Cardiac fibroblast (primary cell): ENCODE data around the gene NATD1.

Experiments used
- DNase-seq, 2 donors: peaks; one replicate each; pipeline versions ENCODE4 v3.0.0 to v3.0.0-alpha.2; 2010; ENCODE audit warnings: low read depth in 2 of 2
- H3K4me3 ChIP-seq, 2 donors: replicated peaks in 1 of 2; 1 replicate in 1 of 2; 2 replicates in 1 of 2; pipeline ENCODE4 v1.5.1; 2011; ENCODE audit warnings: low read depth in 2 of 2, low read length in 2 of 2, mild to moderate bottlenecking in 2 of 2, moderate library complexity in 1 of 2
- TF ChIP-seq, protein P1 (sequence below): IDR thresholded peaks from one replicate; pipeline ENCODE4 v1.5.1; 2011; ENCODE audit warnings: low read depth, mild to moderate bottlenecking, low read length, inconsistent platforms

NATD1 gene

DNA sequence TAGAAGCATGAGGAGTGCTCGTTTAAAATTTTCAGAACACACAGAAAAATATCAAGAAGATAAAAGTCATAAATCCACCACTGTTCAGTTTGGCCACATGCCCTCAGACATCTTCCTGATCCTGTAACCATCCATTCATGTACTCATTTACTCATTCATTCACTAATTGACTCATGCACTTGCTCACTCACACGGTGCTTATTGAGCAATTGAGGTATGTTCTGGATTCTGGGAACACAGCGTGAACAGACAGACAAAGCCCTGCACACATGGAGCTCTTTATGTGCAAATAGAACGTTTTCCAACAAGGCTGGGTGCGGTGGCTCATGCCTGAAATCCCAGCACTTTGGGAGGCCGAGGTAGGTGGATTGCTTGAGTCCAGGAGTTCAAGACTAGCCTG is 10.2 kb upstream of the NATD1 start:
- H3K4me3 ChIP-seq: no peak overlapping the region
- DNase-seq: peak; percentile 39 to 87
- TF ChIP-seq, protein P1, sequence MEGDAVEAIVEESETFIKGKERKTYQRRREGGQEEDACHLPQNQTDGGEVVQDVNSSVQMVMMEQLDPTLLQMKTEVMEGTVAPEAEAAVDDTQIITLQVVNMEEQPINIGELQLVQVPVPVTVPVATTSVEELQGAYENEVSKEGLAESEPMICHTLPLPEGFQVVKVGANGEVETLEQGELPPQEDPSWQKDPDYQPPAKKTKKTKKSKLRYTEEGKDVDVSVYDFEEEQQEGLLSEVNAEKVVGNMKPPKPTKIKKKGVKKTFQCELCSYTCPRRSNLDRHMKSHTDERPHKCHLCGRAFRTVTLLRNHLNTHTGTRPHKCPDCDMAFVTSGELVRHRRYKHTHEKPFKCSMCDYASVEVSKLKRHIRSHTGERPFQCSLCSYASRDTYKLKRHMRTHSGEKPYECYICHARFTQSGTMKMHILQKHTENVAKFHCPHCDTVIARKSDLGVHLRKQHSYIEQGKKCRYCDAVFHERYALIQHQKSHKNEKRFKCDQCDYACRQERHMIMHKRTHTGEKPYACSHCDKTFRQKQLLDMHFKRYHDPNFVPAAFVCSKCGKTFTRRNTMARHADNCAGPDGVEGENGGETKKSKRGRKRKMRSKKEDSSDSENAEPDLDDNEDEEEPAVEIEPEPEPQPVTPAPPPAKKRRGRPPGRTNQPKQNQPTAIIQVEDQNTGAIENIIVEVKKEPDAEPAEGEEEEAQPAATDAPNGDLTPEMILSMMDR: no peak

DNA sequence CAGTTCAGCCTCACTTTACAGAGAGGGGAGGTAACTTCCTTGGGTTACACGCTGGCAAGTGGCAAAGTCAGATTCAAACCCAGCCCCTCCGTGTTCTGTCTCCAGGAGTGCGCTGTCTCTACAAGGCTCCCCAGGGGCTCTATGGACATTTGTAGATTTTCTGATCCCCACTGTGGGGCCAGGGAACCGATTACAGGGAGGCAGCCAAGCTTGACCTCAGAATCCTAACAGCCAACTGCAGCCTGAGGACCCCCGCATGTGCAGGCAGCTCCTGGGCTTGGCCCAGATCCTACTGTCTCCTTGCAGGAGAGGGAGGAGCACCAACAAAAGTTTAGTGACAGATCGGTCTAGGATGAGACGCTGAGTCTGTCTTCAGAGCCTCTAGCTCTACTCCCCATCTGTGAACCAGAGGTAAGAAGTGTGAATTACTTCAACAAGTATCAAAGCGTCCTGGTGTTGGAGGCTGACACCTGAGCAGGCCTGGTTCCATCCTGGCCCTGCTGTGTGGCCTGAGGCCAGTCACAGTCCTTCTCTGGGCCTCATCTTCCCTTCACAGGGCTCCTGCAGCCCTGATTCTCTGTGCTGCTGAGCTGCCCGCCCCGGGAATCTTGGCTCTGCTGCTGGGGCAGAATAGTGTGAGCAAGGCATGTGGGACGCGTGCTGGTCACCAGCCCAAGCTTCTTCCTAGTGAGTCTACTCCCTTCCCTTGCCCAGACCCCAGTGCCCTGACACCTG is 9.2 kb upstream of the NATD1 start:
- no peak overlapping the region for H3K4me3 ChIP-seq
- TF ChIP-seq, protein P1: no peak
- no peak for DNase-seq

DNA sequence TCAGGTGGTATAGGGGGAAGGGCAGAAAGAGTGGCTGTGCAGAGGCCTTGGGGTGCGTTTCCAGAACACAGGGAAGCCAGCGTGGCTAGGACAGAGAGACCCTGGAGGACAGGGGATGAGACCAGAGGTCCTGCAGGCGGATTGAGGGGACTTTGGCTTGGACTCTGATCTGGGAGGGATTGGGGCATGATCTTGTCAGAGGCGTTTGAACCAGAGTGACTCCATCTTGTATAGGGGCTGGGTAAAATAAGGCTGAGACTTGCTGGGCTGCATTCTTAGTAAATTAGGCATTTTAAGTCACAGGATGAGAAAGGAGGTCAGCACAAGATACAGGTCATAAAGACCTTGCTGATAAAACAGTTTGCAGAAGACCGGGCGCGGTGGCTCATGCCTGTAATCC is 5.4 kb upstream of the NATD1 start:
- TF ChIP-seq, protein P1: no peak
- no peak overlapping the region for H3K4me3 ChIP-seq

DNA sequence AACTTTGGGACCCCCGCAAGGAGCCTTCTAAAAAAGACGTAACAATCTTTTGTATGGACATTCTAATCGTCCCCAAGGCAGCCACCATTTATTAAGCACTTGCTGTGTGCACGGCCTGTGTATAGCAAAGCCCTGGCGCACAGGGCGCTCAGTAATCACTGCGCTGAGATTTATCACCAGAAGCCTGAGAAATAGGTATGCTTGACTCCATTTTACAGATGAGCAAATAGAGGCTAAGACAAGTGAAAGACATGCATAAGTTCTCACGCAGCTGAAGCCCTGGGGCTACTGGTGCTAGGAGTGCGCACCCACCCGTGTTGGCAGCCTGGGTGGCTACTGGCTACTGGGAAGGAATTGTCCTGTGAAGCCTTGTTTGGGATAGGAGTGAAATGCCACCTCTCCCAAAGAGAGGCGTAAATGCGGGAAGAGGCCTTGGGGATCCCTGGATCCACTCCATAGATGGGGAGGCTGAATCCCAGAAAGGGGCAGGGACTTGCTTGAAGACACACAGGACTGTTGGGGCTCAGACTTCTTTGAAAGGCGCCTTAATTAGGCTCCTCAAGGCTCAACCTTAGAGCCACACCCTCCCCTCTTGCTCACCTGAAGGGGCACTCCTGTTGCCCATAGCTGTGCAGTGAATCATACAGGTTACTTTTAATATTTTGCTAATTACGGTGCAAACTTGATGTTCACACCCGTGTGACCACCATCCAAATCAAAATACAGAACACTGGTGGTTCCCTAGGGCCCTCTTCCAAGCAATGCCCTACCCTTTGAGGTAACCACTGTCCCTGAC is 634 bp upstream of the NATD1 start:
- TF ChIP-seq, protein P1: no peak
- H3K4me3 ChIP-seq: peak overlapping the region; percentile 39 to 61
- no peak for DNase-seq

More for the DNA sequence above, 5.4 kb upstream of the NATD1 start:
- DNase-seq: no peak

DNA sequence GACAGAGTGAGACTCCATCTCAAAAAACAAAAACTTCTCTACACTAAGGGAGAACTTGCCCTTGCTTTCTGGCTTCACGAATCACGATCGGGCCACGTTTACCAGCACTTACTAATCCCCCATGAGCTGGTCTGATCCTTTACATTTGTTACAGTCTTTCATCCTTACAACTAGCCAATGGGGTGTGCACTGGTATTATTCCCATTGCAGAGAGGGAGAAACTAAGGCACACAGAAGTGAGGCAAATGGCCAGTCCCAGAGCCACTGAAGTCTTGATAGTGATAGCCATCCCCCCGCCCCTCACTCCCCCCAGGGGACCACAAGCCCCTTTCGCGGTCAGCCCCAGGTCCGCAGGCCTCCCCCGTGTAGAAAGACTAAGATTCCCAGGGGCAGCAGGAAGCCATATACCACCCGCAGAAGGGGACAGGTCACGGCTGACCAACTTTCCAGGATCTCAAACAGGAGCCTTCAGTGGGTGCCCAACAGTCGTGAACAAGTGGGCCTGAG is 868 bp downstream of the NATD1 start:
- TF ChIP-seq, protein P1: no peak
- no peak for DNase-seq
- peak overlapping the region; percentile 61 to 63 for H3K4me3 ChIP-seq

DNA sequence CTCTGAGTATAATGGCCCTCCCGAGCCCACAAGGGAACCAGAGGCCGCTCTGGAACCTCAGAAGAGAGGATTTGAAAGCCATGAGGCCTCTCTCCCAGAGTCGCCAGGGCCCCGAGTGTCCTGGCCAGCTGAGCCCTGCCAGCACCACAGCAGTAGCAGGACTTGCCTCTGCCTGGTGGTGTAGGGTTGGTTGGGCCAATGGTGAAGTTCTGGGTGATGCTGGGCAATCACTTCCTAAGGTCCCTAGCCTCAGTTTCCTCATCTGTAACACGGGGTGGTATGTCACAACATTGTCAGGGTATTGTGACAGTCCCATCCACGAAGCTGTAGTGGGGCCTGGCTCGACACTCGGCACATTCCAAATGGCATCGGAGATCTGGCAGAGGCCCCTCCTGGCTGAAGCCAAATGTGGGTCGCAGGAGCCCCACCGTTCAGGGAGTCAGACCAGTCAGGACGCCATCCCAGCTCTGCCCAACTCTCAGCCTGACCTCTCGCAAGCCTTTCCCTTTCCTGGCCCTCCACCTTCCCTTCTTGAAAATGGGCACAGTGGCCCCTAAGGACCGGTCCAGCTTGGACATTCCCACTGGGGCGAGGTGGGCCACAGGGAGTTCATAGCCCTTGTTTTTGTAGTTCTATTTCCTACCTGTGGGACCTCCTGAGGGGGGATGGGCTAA is 1.7 kb downstream of the NATD1 start:
- DNase-seq: no peak
- TF ChIP-seq, protein P1: no peak
- H3K4me3 ChIP-seq: no peak overlapping the region
